SH-SY5Y (cell line): ENCODE measurements around the gene GSTA4.

Experiments used
- GATA2 ChIP-seq: IDR thresholded peaks from 2 replicates; pipeline ENCODE4 v1.6.1; 2011; ENCODE audit warnings: mild to moderate bottlenecking, low read depth, low read length
- GATA3 ChIP-seq: IDR thresholded peaks from 2 replicates; pipeline ENCODE4 v1.6.1; 2011; ENCODE audit warnings: low read depth, mild to moderate bottlenecking, low read length, moderate library complexity

DNA sequence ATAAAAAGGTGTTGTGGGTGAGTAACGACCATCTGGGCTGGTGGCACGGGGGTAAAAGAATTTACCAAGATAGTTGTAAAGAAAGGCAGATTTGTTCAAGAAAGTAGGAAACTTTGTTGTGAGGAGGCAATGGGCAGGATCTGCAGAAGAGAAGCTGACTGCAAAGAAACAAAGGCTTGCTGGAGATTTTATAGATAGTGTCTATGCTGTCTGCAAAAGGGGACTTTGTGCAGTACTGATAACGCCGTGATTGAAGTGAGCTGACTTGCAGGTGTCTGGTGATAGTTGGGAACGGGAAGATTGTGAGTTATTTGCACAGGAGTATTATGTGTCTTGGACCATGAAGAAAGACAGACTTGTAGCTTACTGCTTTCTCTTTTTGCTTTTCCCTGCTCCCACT is 48.8 kb downstream of the GSTA4 start:
- TF ChIP-seq GATA3 (no peak), GATA2 (peak; percentile 71)
